ENCODE data around the gene RNF130.

The RNF130 gene

DNA sequence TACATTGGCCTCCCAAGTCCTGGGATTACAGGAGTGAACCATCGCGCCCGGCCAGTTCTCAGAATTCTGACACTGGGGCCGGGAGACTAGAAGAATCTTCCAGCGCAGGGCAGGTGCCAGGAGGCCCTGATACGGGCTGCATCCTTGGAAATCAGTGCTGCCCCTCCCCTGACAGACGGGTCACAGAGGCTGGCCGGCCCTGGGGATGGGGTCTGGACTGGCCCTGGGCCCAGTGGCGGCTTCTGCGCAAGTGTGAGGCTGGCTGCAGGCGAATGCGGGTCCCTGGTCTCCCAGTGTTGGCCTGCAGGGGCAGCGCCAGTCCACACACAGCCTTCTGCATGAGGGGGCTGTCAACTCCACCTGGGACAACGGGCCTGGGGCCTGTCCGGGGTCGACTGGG lies 163.0 kb downstream of the RNF130 start:
- TF ChIP-seq GATA3 (IDR thresholded peaks at IDR 0.05; ENCODE audit: low read depth, low read length) = no peak
- no peak for TF ChIP-seq GATA2 (IDR thresholded peaks at IDR 0.05; ENCODE audit: low read depth, low read length)

GRCh38 chr5:179907556-179908324 lies 163.8 kb downstream of the RNF130 start, which contains the start of gene TBC1D9B:
TBC1D9B (minus strand) TSS chr5:179907897; CDS start chr5:179907821, 76 bp downstream.
- TF ChIP-seq GATA3 (IDR thresholded peaks at IDR 0.05; ENCODE audit: low read depth, low read length) = no peak
- no peak for TF ChIP-seq GATA2 (IDR thresholded peaks at IDR 0.05; ENCODE audit: low read depth, low read length)

DNA sequence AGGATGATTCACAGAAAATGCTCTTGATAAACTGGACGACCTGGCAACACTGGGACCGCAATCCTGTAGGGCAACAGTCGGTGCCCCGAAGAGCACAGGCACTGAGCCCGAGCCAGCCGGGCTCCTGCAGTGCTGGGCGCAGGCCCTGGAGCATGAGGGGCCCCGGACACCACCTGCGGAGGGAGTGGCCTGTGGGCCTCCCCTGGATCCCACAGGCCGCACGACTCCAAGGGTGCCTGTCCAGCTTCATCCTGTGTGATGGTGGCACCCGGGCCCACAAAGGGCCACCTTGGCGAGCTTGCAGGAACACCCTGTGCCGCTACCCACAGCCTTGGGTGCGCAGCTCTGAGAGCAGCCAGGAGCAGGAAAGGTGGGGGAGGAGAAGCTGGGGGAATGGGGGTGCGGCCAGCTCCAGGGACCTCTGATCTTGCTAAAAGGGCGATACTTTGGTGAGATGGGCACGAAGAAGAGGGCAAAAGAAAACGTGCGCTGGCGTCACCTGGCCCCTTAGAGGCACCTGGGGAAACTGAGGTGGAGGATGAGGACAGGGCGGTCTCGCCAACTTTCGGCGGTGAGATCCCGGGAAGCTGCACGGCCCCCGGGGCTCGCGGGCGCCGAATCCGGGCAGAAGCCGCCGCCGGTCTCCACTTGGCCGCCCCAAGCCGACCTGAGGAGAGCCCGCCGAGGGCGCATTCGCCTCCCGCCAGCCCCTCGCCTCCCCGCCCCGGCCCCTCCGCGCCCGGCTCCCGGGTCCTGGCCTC lies 164.6 kb downstream of the RNF130 start:
- no peak for TF ChIP-seq GATA3 (IDR thresholded peaks at IDR 0.05; ENCODE audit: low read depth, low read length)
- TF ChIP-seq GATA2 (IDR thresholded peaks at IDR 0.05; ENCODE audit: low read depth, low read length) = no peak

DNA sequence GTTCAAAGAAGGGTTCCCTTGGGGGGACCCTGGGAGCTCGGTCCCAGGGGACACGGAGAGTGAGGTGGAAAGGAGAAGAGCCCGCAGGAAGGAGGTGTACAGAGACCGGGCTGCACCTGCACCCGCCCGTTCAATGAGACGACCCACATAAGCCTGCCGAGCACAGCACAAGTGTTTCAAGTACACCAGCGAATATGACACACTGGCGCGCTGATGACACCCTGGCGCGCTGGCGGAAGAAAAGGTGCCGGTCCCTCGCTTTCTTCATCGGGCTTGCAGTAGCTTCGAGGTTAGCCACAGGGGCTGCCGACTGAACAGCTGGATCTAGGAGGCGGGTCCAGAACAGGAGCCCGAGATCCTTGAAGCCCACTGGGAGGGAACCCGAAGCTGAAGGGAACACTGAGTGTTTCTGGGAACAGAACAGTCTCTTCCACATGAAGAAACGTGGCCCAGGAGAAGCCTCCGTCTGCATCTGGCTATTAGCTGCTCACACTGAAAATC lies 165.2 kb downstream of the RNF130 start:
- TF ChIP-seq GATA2 (IDR thresholded peaks at IDR 0.05; ENCODE audit: low read depth, low read length) = no peak
- TF ChIP-seq GATA3 (IDR thresholded peaks at IDR 0.05; ENCODE audit: low read depth, low read length) = no peak

DNA sequence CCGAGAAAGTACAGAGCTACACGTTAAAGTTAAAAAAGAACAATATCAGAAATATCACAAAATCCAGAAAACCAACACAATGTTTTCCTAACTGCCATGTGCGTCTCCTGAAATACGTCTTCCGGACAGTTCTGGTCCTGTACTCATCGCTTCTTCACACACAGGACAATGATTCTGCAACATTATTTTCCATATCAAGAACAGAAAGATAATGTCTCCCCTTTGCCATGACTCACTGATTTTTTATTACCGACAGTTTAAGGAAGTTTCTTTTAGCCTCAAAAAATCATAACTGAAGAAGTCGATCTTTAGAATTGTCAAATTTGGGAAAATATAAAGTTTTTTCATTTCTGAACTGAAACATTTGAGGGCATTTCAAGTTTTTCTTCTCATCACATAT lies 166.4 kb downstream of the RNF130 start:
- TF ChIP-seq GATA3 (IDR thresholded peaks at IDR 0.05; ENCODE audit: low read depth, low read length) = no peak
- no peak for TF ChIP-seq GATA2 (IDR thresholded peaks at IDR 0.05; ENCODE audit: low read depth, low read length)

Data from SH-SY5Y (cell line).